Measurements from ENCODE around the gene CFAP52. TPM values are rescaled to one million over a fixed set of nuclear protein-coding genes. Genes with fewer than 3 reads are reported as not detected.

CFAP52 gene
- polyA plus RNA-seq, 1 donor (not counting 4 experiments of a cell fraction or from before 2014, with no cell fraction given), result 0.08 TPM

- DNase-seq (ENCODE audit: low read depth, low spot score) (no peak), FAIRE-seq (peak; percentile 60)
- Histone ChIP-seq H3K79me2 (ENCODE audit: control insufficient read depth, insufficient read depth, low read length) (no peaks in the 10 kb centered on the region), H3K36me3 (ENCODE audit: control insufficient read depth in 2 of 2, extremely low read depth in 1 of 2, insufficient read depth in 2 of 2, low read length in 2 of 2) (peaks cover 0 to 3% of the 10 kb centered on the region in 2 experiments), H3K4me1 (ENCODE audit: control insufficient read depth, extremely low read depth, insufficient read depth, low read length) (peaks cover 29% of the 10 kb centered on the region), H3K9me1 (ENCODE audit: control insufficient read depth, extremely low read depth, insufficient read depth, low read length) (peaks cover 2% of the 10 kb centered on the region), H3K9me3 (ENCODE audit: control insufficient read depth, low read depth, low read length) (no peaks in the 10 kb centered on the region), H2AFZ (ENCODE audit: control insufficient read depth, low read length) (peak overlapping the region; percentile 1), H3K27me3 (ENCODE audit: control insufficient read depth, extremely low read depth, insufficient read depth, low read length) (no peaks in the 10 kb centered on the region), H3K27ac (ENCODE audit: control insufficient read depth, insufficient read depth, low read length) (peak overlapping the region; percentile 5), H3K4me2 (ENCODE audit: control insufficient read depth, extremely low read depth, insufficient read depth, low read depth, low read length) (peak overlapping the region; percentile 53), H3K4me3 (ENCODE audit: control insufficient read depth in 2 of 3, extremely low read depth in 1 of 3, insufficient read depth in 2 of 3, low read depth in 1 of 3, low read length in 3 of 3) (no peak overlapping the region), H4K20me1 (ENCODE audit: control insufficient read depth, extremely low read depth, insufficient read depth, low read length) (no peaks in the 10 kb centered on the region), H3K9ac (ENCODE audit: control insufficient read depth, extremely low read depth, insufficient read depth, low read length) (no peak overlapping the region)
- TF ChIP-seq, protein P1, sequence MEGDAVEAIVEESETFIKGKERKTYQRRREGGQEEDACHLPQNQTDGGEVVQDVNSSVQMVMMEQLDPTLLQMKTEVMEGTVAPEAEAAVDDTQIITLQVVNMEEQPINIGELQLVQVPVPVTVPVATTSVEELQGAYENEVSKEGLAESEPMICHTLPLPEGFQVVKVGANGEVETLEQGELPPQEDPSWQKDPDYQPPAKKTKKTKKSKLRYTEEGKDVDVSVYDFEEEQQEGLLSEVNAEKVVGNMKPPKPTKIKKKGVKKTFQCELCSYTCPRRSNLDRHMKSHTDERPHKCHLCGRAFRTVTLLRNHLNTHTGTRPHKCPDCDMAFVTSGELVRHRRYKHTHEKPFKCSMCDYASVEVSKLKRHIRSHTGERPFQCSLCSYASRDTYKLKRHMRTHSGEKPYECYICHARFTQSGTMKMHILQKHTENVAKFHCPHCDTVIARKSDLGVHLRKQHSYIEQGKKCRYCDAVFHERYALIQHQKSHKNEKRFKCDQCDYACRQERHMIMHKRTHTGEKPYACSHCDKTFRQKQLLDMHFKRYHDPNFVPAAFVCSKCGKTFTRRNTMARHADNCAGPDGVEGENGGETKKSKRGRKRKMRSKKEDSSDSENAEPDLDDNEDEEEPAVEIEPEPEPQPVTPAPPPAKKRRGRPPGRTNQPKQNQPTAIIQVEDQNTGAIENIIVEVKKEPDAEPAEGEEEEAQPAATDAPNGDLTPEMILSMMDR (optimal IDR thresholded peaks at IDR 0.05 in 1 of 3, IDR thresholded peaks at IDR 0.05 in 1 of 3, conservative IDR thresholded peaks at IDR 0.05 in 1 of 3; ENCODE audit: extremely low read depth in 1 of 3, insufficient read depth in 2 of 3, low read length in 3 of 3), result no peak
- TF ChIP-seq EZH2 (IDR thresholded peaks at IDR 0.05; ENCODE audit: low read length), result no peak
- dilution Hi-C loops (cut with MboI; ENCODE audit: extremely low pct_ligation_motif_present, low sequenced_read_pairs), result no loop called here
Observed at GRCh38 chr17:9669551-9670008, 93.1 kb downstream of the CFAP52 start.

GRCh38 chr17:9670596-9670995 is 94.2 kb downstream of the CFAP52 start:
- DNase-seq (ENCODE audit: low read depth, low spot score) (no peak), FAIRE-seq (peak; percentile 75)
- H3K27me3 ChIP-seq (ENCODE audit: control insufficient read depth, extremely low read depth, insufficient read depth, low read length), result no peaks in the 10 kb centered on the region
- peak overlapping the region; percentile 9 for H3K4me2 ChIP-seq (ENCODE audit: control insufficient read depth, extremely low read depth, insufficient read depth, low read depth, low read length)
- TF ChIP-seq, protein P1 (optimal IDR thresholded peaks at IDR 0.05 in 1 of 3, IDR thresholded peaks at IDR 0.05 in 1 of 3, conservative IDR thresholded peaks at IDR 0.05 in 1 of 3; ENCODE audit: extremely low read depth in 1 of 3, insufficient read depth in 2 of 3, low read length in 3 of 3), result no peak
- no peak for TF ChIP-seq EZH2 (IDR thresholded peaks at IDR 0.05; ENCODE audit: low read length)
- dilution Hi-C loops (cut with MboI; ENCODE audit: extremely low pct_ligation_motif_present, low sequenced_read_pairs), result no loop called here
- no peaks in the 10 kb centered on the region for H4K20me1 ChIP-seq (ENCODE audit: control insufficient read depth, extremely low read depth, insufficient read depth, low read length)
- H3K4me3 ChIP-seq (ENCODE audit: control insufficient read depth in 2 of 3, extremely low read depth in 1 of 3, insufficient read depth in 2 of 3, low read depth in 1 of 3, low read length in 3 of 3), result no peak overlapping the region
- H3K9ac ChIP-seq (ENCODE audit: control insufficient read depth, extremely low read depth, insufficient read depth, low read length), result no peak overlapping the region
- no peaks in the 10 kb centered on the region for H3K79me2 ChIP-seq (ENCODE audit: control insufficient read depth, insufficient read depth, low read length)
- H3K9me1 ChIP-seq (ENCODE audit: control insufficient read depth, extremely low read depth, insufficient read depth, low read length), result peaks cover 2% of the 10 kb centered on the region
- no peak overlapping the region for H3K27ac ChIP-seq (ENCODE audit: control insufficient read depth, insufficient read depth, low read length)
- no peak overlapping the region for H2AFZ ChIP-seq (ENCODE audit: control insufficient read depth, low read length)
- no peaks in the 10 kb centered on the region for H3K9me3 ChIP-seq (ENCODE audit: control insufficient read depth, low read depth, low read length)
- peaks cover 29% of the 10 kb centered on the region for H3K4me1 ChIP-seq (ENCODE audit: control insufficient read depth, extremely low read depth, insufficient read depth, low read length)
- peaks cover 0 to 5% of the 10 kb centered on the region in 2 experiments for H3K36me3 ChIP-seq (ENCODE audit: control insufficient read depth in 2 of 2, extremely low read depth in 1 of 2, insufficient read depth in 2 of 2, low read length in 2 of 2)
